HCT116 (cell line): ENCODE results near the gene TFDP1. TPM values are rescaled to one million over a fixed set of nuclear protein-coding genes. Genes with fewer than 3 reads are reported as not detected.
"Not testable (repeated sequence)": the region's sequence is repeated elsewhere in the genome, so short reads cannot be mapped to it uniquely, and the experiment has no call there.

Experiments
- ATAC-seq: fragments of 200-7000 bp; cut with Tn5 transposase; 2 replicates; pipeline ENCODE4 v1.9.1; 2020; ENCODE audit warnings: mild to moderate bottlenecking, moderate library complexity
- BruUV-seq: library from RNA; stranded (reverse); fragments of 400-500 nt; replicated peaks from 2 replicates; lab custom pipeline; 2021; lab: Mats Ljungman, UMichigan
- CTCF ChIA-PET: fragments of 300-600 bp; sonication (Branson Sonifier 250); formaldehyde crosslinking; loops from one replicate; lab custom pipeline; 2021; ENCODE audit warnings: antibody characterized with exemption; lab: Charles Lee
- POLR2A ChIA-PET: fragments of 300-600, 350-600 bp; sonication (Branson Sonifier 250); formaldehyde crosslinking; loops from one replicate; lab custom pipeline; 2021; ENCODE audit warnings: antibody characterized with exemption; lab: Charles Lee
- RAD21 ChIA-PET, 2 experiments: fragments of 300-600 bp; sonication (Branson Sonifier 250); formaldehyde crosslinking; loops; one replicate each; lab custom pipeline; 2023; ENCODE audit warnings: low total read pairs in 2 of 2; ENCODE audit not compliant: uncharacterized antibody in 2 of 2, unreplicated experiment in 2 of 2, low non-redundant PET in 1 of 2; lab: Charles Lee
- DNase-seq: peaks from one replicate; pipeline ENCODE4 v3.0.0-alpha.2; 2010; ENCODE audit warnings: low read depth, low spot score
- H2AFZ ChIP-seq: fragments of 200-600 bp; shearing (Covaris generic), sonication (generic); 2 replicates; pipeline ENCODE4 v1.6.1; 2017; ENCODE audit warnings: low read depth, mixed run types, mixed read lengths, antibody characterized with exemption, low read length; ENCODE audit not compliant: poor library complexity, severe bottlenecking
- H3K27ac ChIP-seq: 2 replicates; pipeline ENCODE4 v1.5.1; 2012; ENCODE audit warnings: low read depth, low read length
- H3K27me3 ChIP-seq: fragments of 200-600 bp; sonication (generic); 2 replicates; pipeline ENCODE4 v1.6.1; 2016; ENCODE audit warnings: mixed run types, low read length, mixed read lengths; ENCODE audit not compliant: insufficient read depth
- H3K36me3 ChIP-seq, 2 experiments: fragments of 200-500 bp in 1 of 2; fragments of 200-600 bp in 1 of 2; sonication (Bioruptor generic) in 1 of 2; sonication (generic) in 1 of 2; 2 replicates each; pipeline versions ENCODE4 v1.5.1 to v1.6.1; 2014 to 2016; ENCODE audit warnings: low read length in 2 of 2, inconsistent platforms in 1 of 2, mixed read lengths in 1 of 2, mixed run types in 1 of 2; ENCODE audit not compliant: insufficient read depth in 2 of 2, control insufficient read depth in 1 of 2
- H3K4me1 ChIP-seq, 2 experiments: fragments of 200-600 bp in 1 of 2; sonication (generic) in 1 of 2; 2 replicates each; pipeline versions ENCODE4 v1.5.1 to v1.6.1; 2012 to 2017; ENCODE audit warnings: low read length in 2 of 2, inconsistent platforms in 1 of 2, mild to moderate bottlenecking in 1 of 2, mixed read lengths in 1 of 2, mixed run types in 1 of 2, moderate library complexity in 1 of 2; ENCODE audit not compliant: insufficient read depth in 2 of 2, control insufficient read depth in 1 of 2
- H3K4me2 ChIP-seq: fragments of 200-600 bp; sonication (generic); 2 replicates; pipeline ENCODE4 v1.6.1; 2017; ENCODE audit warnings: mixed run types, low read length, mixed read lengths
- H3K4me3 ChIP-seq, 2 experiments: fragments of 200-600 bp in 1 of 2; sonication (generic) in 1 of 2; replicated peaks in 1 of 2; 2 replicates each; pipeline ENCODE4 v1.5.1; 2011 to 2016; ENCODE audit warnings: low read length in 2 of 2, control low read depth in 1 of 2, low read depth in 1 of 2, mild to moderate bottlenecking in 1 of 2, mixed read lengths in 1 of 2, mixed run types in 1 of 2
- H3K79me2 ChIP-seq: fragments of 200-600 bp; sonication (generic); 2 replicates; pipeline ENCODE4 v1.6.1; 2017; ENCODE audit warnings: mild to moderate bottlenecking, mixed run types, low read length, moderate library complexity, mixed read lengths; ENCODE audit not compliant: insufficient read depth
- H3K9ac ChIP-seq: fragments of 200-600 bp; sonication (generic); 2 replicates; pipeline ENCODE4 v1.6.1; 2016; ENCODE audit warnings: low read length, mixed read lengths
- H3K9me2 ChIP-seq: fragments of 200-600 bp; sonication (generic), shearing (Covaris generic); 2 replicates; pipeline ENCODE4 v1.6.1; 2017; ENCODE audit warnings: mixed run types, mild to moderate bottlenecking, moderate library complexity; ENCODE audit not compliant: insufficient read depth
- H3K9me3 ChIP-seq, 2 experiments: fragments of 200-500 bp in 1 of 2; fragments of 200-600 bp in 1 of 2; sonication (Bioruptor generic) in 1 of 2; sonication (generic) in 1 of 2; 2 replicates each; pipeline ENCODE4 v1.6.1; 2014 to 2017; ENCODE audit warnings: low read length in 2 of 2, mixed read lengths in 2 of 2, inconsistent platforms in 1 of 2, low read depth in 1 of 2, mild to moderate bottlenecking in 1 of 2, mixed run types in 1 of 2, moderate library complexity in 1 of 2; ENCODE audit not compliant: control insufficient read depth in 1 of 2, insufficient read depth in 1 of 2
- H4K20me1 ChIP-seq: fragments of 200-600 bp; sonication (generic), shearing (Covaris generic); 2 replicates; pipeline ENCODE4 v1.6.1; 2017; ENCODE audit warnings: mixed run types, mild to moderate bottlenecking, moderate library complexity; ENCODE audit not compliant: insufficient read depth
- RAD21 ChIP-seq: IDR thresholded peaks from 2 replicates; pipeline ENCODE4 v1.6.1; 2012; ENCODE audit warnings: low read depth, mild to moderate bottlenecking
- SIN3A ChIP-seq: IDR thresholded peaks from 2 replicates; pipeline ENCODE4 v1.6.1; 2012; ENCODE audit warnings: low read depth
- SP1 ChIP-seq: IDR thresholded peaks from 2 replicates; pipeline ENCODE4 v1.6.1; 2012; ENCODE audit warnings: low read depth
- intact Hi-C: fragments of 100-400 bp; cut with micrococcal nuclease; formaldehyde crosslinking; loops from 2 replicates; pipeline ENCODE4 v1.10.0; 2022
- total RNA-seq: library from RNA; stranded (reverse); gene quantifications from one replicate; pipeline ENCODE4 v1.2.1, GENCODE V29; 2021; ENCODE audit not compliant: unreplicated experiment
- TF ChIP-seq, protein P1 (sequence below): IDR thresholded peaks from 2 replicates; pipeline ENCODE4 v1.6.1; 2011; ENCODE audit warnings: mild to moderate bottlenecking, low read length, moderate library complexity; ENCODE audit not compliant: insufficient replicate concordance; ENCODE audit errors: extremely low read depth

The TFDP1 gene
- total RNA-seq, 1 experiment from 2014 or later: 169 TPM

DNA sequence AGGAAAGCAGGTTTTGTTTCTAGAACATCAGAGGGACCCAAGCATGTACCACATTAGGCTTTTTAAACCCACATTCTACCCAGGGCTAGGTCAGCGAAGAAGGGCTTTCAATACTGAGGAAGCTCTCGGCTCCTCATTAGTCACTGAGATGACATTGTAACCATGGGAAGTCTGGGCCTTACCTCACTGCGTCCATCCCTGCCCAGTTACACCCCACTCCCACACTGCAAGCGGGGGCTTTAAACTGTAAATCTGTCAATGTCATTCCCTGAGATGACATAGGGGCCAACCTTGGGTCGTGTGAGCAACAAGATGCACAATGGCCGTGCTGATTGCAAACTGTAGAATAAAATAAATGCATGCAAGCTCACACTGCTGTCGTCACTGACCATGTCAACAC, 21.7 kb upstream of the TFDP1 start (continued):
- TF ChIP-seq, protein P1, sequence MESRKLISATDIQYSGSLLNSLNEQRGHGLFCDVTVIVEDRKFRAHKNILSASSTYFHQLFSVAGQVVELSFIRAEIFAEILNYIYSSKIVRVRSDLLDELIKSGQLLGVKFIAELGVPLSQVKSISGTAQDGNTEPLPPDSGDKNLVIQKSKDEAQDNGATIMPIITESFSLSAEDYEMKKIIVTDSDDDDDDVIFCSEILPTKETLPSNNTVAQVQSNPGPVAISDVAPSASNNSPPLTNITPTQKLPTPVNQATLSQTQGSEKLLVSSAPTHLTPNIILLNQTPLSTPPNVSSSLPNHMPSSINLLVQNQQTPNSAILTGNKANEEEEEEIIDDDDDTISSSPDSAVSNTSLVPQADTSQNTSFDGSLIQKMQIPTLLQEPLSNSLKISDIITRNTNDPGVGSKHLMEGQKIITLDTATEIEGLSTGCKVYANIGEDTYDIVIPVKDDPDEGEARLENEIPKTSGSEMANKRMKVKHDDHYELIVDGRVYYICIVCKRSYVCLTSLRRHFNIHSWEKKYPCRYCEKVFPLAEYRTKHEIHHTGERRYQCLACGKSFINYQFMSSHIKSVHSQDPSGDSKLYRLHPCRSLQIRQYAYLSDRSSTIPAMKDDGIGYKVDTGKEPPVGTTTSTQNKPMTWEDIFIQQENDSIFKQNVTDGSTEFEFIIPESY: no peak
- TF ChIP-seq SIN3A (no peak), SP1 (no peak), RAD21 (no peak)

DNA sequence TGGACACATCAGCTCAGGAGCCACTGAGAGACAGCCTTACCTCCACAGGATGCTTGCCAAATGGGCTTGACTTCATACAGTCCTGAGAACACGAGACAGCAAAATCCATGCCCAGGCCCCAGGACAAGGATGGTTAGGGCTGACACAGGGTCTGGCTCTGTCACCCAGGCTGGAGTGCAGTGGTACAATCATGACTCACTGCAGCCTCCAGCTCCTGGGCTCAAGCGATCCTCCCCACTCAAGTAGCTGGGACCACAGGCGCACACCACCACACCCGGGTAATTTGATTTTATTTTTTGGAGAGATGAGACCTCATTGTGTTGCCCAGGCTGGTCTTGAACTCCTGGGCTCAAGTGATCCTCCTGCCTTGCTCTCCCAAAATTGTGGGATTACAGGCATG, 21.0 kb upstream of the TFDP1 start:
- H3K27me3 ChIP-seq, H3K4me3 ChIP-seq, H3K27ac ChIP-seq, H3K9me2 ChIP-seq, H3K79me2 ChIP-seq, BruUV-seq, ATAC-seq, H4K20me1 ChIP-seq, H3K4me2 ChIP-seq, POLR2A ChIA-PET, H2AFZ ChIP-seq, DNase-seq, H3K9me3 ChIP-seq, RAD21 ChIA-PET, H3K9ac ChIP-seq, H3K36me3 ChIP-seq: not testable (repeated sequence)
- CTCF ChIA-PET: interaction anchor here (1.1 kb wide), 1 partner anchor 384 kb away, joined by 3 read pairs; no protein-coding TSS in a partner anchor
- H3K4me1 ChIP-seq: peaks cover 0 to 11% of the 10 kb centered on the region in 2 experiments; a peak in 1 of 4 replicates
- intact Hi-C loops: loop anchor here (5.0 kb wide), 1 partner anchor 106 kb away; no protein-coding TSS in a partner anchor
